HEK293 (cell line): Measurements from ENCODE around the gene SPATA6L.

Experiments used
- CTCF ChIP-seq: fragments of 450-650 bp; formaldehyde crosslinking; IDR thresholded peaks from 2 replicates; pipeline ENCODE4 v1.5.1; 2016; ENCODE audit warnings: missing biosample characterization, missing genetic modification characterization
- HOXC10 ChIP-seq: sonication (generic); formaldehyde crosslinking; IDR thresholded peaks from 2 replicates; pipeline ENCODE4 v1.8.1; 2023; ENCODE audit warnings: mild to moderate bottlenecking, missing genetic modification reagents
- ZBTB1 ChIP-seq: fragments of 450-650 bp; formaldehyde crosslinking; IDR thresholded peaks from 2 replicates; pipeline ENCODE4 v1.5.1; 2016; ENCODE audit warnings: missing biosample characterization, missing genetic modification characterization
- ZBTB26 ChIP-seq: fragments of 450-650 bp; formaldehyde crosslinking; optimal IDR thresholded peaks from 2 replicates; pipeline ENCODE3; 2016; ENCODE audit warnings: missing biosample characterization, mild to moderate bottlenecking, missing genetic modification characterization
- ZNF184 ChIP-seq: fragments of 450-650 bp; IDR thresholded peaks from 2 replicates; pipeline ENCODE4 v1.5.1; 2018; ENCODE audit warnings: missing biosample characterization, mild to moderate bottlenecking, missing genetic modification characterization
- ZNF223 ChIP-seq: fragments of 450-650 bp; formaldehyde crosslinking; IDR thresholded peaks from 2 replicates; pipeline ENCODE4 v1.5.1; 2016; ENCODE audit warnings: missing biosample characterization, missing genetic modification characterization
- ZNF239 ChIP-seq: fragments of 450-650 bp; formaldehyde crosslinking; IDR thresholded peaks from 2 replicates; pipeline ENCODE4 v1.5.1; 2016; ENCODE audit warnings: missing biosample characterization, missing genetic modification characterization
- ZNF274 ChIP-seq, 2 experiments: fragments of 200-500 bp in 1 of 2; fragments of 450-650 bp in 1 of 2; sonication (Bioruptor generic) in 1 of 2; formaldehyde crosslinking in 1 of 2; IDR thresholded peaks; 2 replicates each; pipeline versions ENCODE4 v1.5.1 to v1.6.1; 2014 to 2016; ENCODE audit warnings: borderline replicate concordance in 1 of 2, inconsistent platforms in 1 of 2, low read length in 1 of 2, missing biosample characterization in 1 of 2, missing genetic modification characterization in 1 of 2
- ZNF510 ChIP-seq: fragments of 450-650 bp; formaldehyde crosslinking; IDR thresholded peaks from 2 replicates; pipeline ENCODE4 v1.5.1; 2018; ENCODE audit warnings: mild to moderate bottlenecking, missing genetic modification characterization, missing biosample characterization; ENCODE audit not compliant: insufficient replicate concordance
- ZNF513 ChIP-seq: fragments of 450-650 bp; IDR thresholded peaks from 2 replicates; pipeline ENCODE4 v1.5.1; 2018; ENCODE audit warnings: missing biosample characterization, missing genetic modification characterization
- ZNF626 ChIP-seq: fragments of 450-650 bp; sonication (Bioruptor Pico); formaldehyde crosslinking; IDR thresholded peaks from 2 replicates; pipeline ENCODE4 v1.5.1; 2018; ENCODE audit warnings: missing biosample characterization, missing genetic modification characterization, inconsistent platforms
- ZNF677 ChIP-seq: fragments of 450-650 bp; IDR thresholded peaks from 2 replicates; pipeline ENCODE4 v1.5.0; 2018; ENCODE audit warnings: missing biosample characterization, mild to moderate bottlenecking, missing genetic modification characterization, moderate library complexity
- ZNF792 ChIP-seq: fragments of 450-650 bp; formaldehyde crosslinking; IDR thresholded peaks from 2 replicates; pipeline ENCODE4 v1.5.1; 2016; ENCODE audit warnings: missing biosample characterization, missing genetic modification characterization

GRCh38 chr9:4690144-4690543 lies 23.9 kb upstream of the SPATA6L start:
- TF ChIP-seq ZBTB1 (tag by site-specific recombination) (no peak), ZNF792 (no peak), ZNF274 (IDR thresholded peaks at IDR 0.05; ENCODE audit: low read length) (no peak), ZNF274 (tag by site-specific recombination; IDR thresholded peaks at IDR 0.05; ENCODE audit: borderline replicate concordance) (no peak), HOXC10 (CRISPR knock-in tag) (no peak), CTCF (tag by site-specific recombination) (no peak), ZBTB26 (tag by site-specific recombination) (no peak), ZNF223 (no peak), ZNF184 (tag by site-specific recombination) (no peak), ZNF510 (tag by site-specific recombination) (no peak), ZNF513 (no peak), ZNF626 (tag by site-specific recombination) (no peak), ZNF677 (no peak), ZNF239 (tag by site-specific recombination) (no peak)
